HepG2 (cell line): ENCODE results near the gene RAP1GAP2. TPM values are rescaled to one million over a fixed set of nuclear protein-coding genes. Genes with fewer than 3 reads are reported as not detected.

Experiments
- ATAC-seq: fragments of 200-7000 bp; cut with Tn5 transposase; 3 replicates; pipeline ENCODE4 v1.9.1; 2020; ENCODE audit warnings: mild to moderate bottlenecking, moderate library complexity
- BruUV-seq: library from RNA; stranded (reverse); fragments of 400-500 nt; replicated peaks from 2 replicates; lab custom pipeline; 2021; lab: Mats Ljungman, UMichigan
- CTCF ChIA-PET: fragments of 300-600 bp; formaldehyde crosslinking; extraction: SDS; loops from one replicate; lab custom pipeline; 2021; ENCODE audit warnings: low total read pairs, inconsistent platforms, low intra/inter-chr PET ratio; lab: Yijun Ruan, JAX
- POLR2A ChIA-PET: fragments of 350-600 bp; sonication (Branson Sonifier 250); formaldehyde crosslinking; loops from one replicate; lab custom pipeline; 2020; ENCODE audit warnings: antibody characterized with exemption, inconsistent platforms; lab: Yijun Ruan, JAX
- DNase-seq: peaks from one replicate; pipeline ENCODE4 v3.0.0-alpha.2; 2015; ENCODE audit warnings: low spot score
- FAIRE-seq: peaks from 3 replicates; lab custom pipeline; 2011; peaks lifted over from hg19 to GRCh38; lab: Jason Lieb, UNC
- H2AFZ ChIP-seq: one replicate; pipeline ENCODE4 v1.6.1; 2011; ENCODE audit warnings: low read length, inconsistent platforms
- H3K27ac ChIP-seq: fragments of 300-600 bp; 3 replicates; pipeline ENCODE4 v1.8.0; 2011; ENCODE audit warnings: mixed run types, mild to moderate bottlenecking, mixed read lengths, low read length, inconsistent platforms; ENCODE audit not compliant: insufficient read depth; ENCODE audit errors: extremely low read length
- H3K27me3 ChIP-seq, 2 experiments: fragments of 200-600 bp in 1 of 2; 2 replicates in 1 of 2; 3 replicates in 1 of 2; pipeline versions ENCODE4 v1.6.0 to v1.8.0; 2011; ENCODE audit warnings: low read length in 2 of 2, mild to moderate bottlenecking in 2 of 2, moderate library complexity in 2 of 2, inconsistent platforms in 1 of 2; ENCODE audit not compliant: insufficient read depth in 2 of 2, control insufficient read depth in 1 of 2
- H3K36me3 ChIP-seq, 2 experiments: fragments of 200-600 bp in 1 of 2; replicated peaks in 1 of 2; 2 replicates in 1 of 2; 3 replicates in 1 of 2; pipeline versions ENCODE4 v1.5.1 to v1.8.0; 2011; ENCODE audit warnings: low read length in 2 of 2, inconsistent platforms in 1 of 2; ENCODE audit not compliant: insufficient read depth in 2 of 2, control insufficient read depth in 1 of 2
- H3K4me1 ChIP-seq: 2 replicates; pipeline ENCODE4 v1.5.1; 2012; ENCODE audit warnings: low read length, inconsistent platforms; ENCODE audit not compliant: insufficient read depth
- H3K4me2 ChIP-seq: 2 replicates; pipeline ENCODE4 v1.6.0; 2011; ENCODE audit warnings: low read depth, low read length, inconsistent platforms
- H3K4me3 ChIP-seq, 3 experiments: fragments of 200-600 bp in 1 of 3; sonication (generic), shearing (Covaris generic) in 1 of 3; replicated peaks in 1 of 3; 2 replicates each; pipeline ENCODE4 v1.5.1; 2011 to 2016; ENCODE audit warnings: low read length in 3 of 3, inconsistent platforms in 2 of 3, low read depth in 2 of 3, mild to moderate bottlenecking in 2 of 3, control low read depth in 1 of 3, mixed read lengths in 1 of 3; ENCODE audit not compliant: insufficient read depth in 1 of 3
- H3K79me2 ChIP-seq: one replicate; pipeline ENCODE4 v1.6.1; 2011; ENCODE audit warnings: low read length, inconsistent platforms; ENCODE audit not compliant: insufficient read depth
- H3K9ac ChIP-seq: 2 replicates; pipeline ENCODE4 v1.6.0; 2011; ENCODE audit warnings: mild to moderate bottlenecking, low read depth, low read length, inconsistent platforms; ENCODE audit not compliant: insufficient read depth
- H3K9me3 ChIP-seq: 2 replicates; pipeline ENCODE4 v1.5.1; 2012; ENCODE audit warnings: mild to moderate bottlenecking, low read length
- H4K20me1 ChIP-seq: 2 replicates; pipeline ENCODE4 v1.6.0; 2011; ENCODE audit warnings: inconsistent platforms, mild to moderate bottlenecking, low read length, moderate library complexity; ENCODE audit not compliant: insufficient read depth
- ERF ChIP-seq: IDR thresholded peaks from 2 replicates; pipeline ENCODE4 v1.6.1; 2018; ENCODE audit warnings: missing biosample characterization, missing genetic modification reagents
- MYC ChIP-seq: sonication (generic); formaldehyde crosslinking; IDR thresholded peaks from 2 replicates; pipeline ENCODE4 v1.9.0; 2021; ENCODE audit warnings: missing genetic modification reagents, borderline replicate concordance
- NR2F6 ChIP-seq, 2 experiments: IDR thresholded peaks; 2 replicates each; pipeline ENCODE4 v1.6.1; 2016; ENCODE audit warnings: antibody characterized with exemption in 1 of 2, mild to moderate bottlenecking in 1 of 2
- RAD21 ChIP-seq: fragments of 450-650 bp; formaldehyde crosslinking; IDR thresholded peaks from 2 replicates; pipeline ENCODE4 v1.5.0; 2020; ENCODE audit warnings: mild to moderate bottlenecking
- SMAD1 ChIP-seq: sonication (generic); formaldehyde crosslinking; IDR thresholded peaks from 2 replicates; pipeline ENCODE4 v1.4.0; 2020; ENCODE audit warnings: missing genetic modification reagents, low read depth, mild to moderate bottlenecking, borderline replicate concordance
- ZNF496 ChIP-seq: sonication (generic); formaldehyde crosslinking; IDR thresholded peaks from 2 replicates; pipeline ENCODE4 v1.8.1; 2023; ENCODE audit warnings: mild to moderate bottlenecking, moderate library complexity, missing genetic modification reagents; ENCODE audit not compliant: insufficient replicate concordance
- ZNF564 ChIP-seq: sonication (generic); formaldehyde crosslinking; IDR thresholded peaks from 2 replicates; pipeline ENCODE4 v1.8.1; 2023; ENCODE audit warnings: mild to moderate bottlenecking, missing genetic modification reagents
- ZNF709 ChIP-seq: sonication (generic); formaldehyde crosslinking; IDR thresholded peaks from 2 replicates; pipeline ENCODE4 v1.5.0; 2020; ENCODE audit warnings: mild to moderate bottlenecking, missing genetic modification reagents
- WGBS: methylation state at CpG from one replicate; pipeline ENCODE4 v1.1.6; 2017; ENCODE audit warnings: low lambda C conversion rate; 5-methylcytosine and 5-hydroxymethylcytosine counted together
- in situ Hi-C: cut with HindIII; loops from 2 replicates; pipeline ENCODE4 v1.10.0; 2017; ENCODE audit warnings: low pct_unique_long_range_greater_than_20kb; ENCODE audit not compliant: extremely low pct_ligation_motif_present
- intact Hi-C: fragments of 100-400 bp; cut with micrococcal nuclease; formaldehyde crosslinking; loops from one replicate; pipeline ENCODE4 v1.10.0; 2022; ENCODE audit not compliant: unreplicated experiment
- polyA plus RNA-seq, 8 experiments: library from polyadenylated mRNA; depleted of rRNA in 3 of 8; stranded (reverse) in 7 of 8; unstranded in 1 of 8; fragments of >200 nt; fragmentation: Illumina TruSeq in 4 of 8; extraction: Trizol in 4 of 8; gene quantifications; 2 replicates each; pipeline versions ENCODE4 v1.2.1 to v1.2.3, GENCODE V29; 2011 to 2016; ENCODE audit warnings: low read depth in 4 of 8, missing spikeins in 1 of 8, mixed read lengths in 1 of 8; ENCODE audit not compliant: insufficient read depth in 1 of 8
- total RNA-seq, 5 experiments: library from RNA; depleted of rRNA; stranded (reverse); fragments of >200 nt; fragmentation: Illumina TruSeq; extraction: Trizol; gene quantifications; 2 replicates each; pipeline ENCODE4 v1.2.3, GENCODE V29; 2016; ENCODE audit warnings: low read depth in 1 of 5
- TF ChIP-seq, protein P1 (sequence below): sonication (generic); formaldehyde crosslinking; conservative IDR thresholded peaks from 2 replicates; pipeline ENCODE4 v1.4.0; 2020; ENCODE audit warnings: missing genetic modification reagents
- TF ChIP-seq, protein P2 (sequence below): sonication (generic); formaldehyde crosslinking; IDR thresholded peaks from 2 replicates; pipeline ENCODE4; 2020; ENCODE audit warnings: missing genetic modification reagents, mild to moderate bottlenecking, borderline replicate concordance
- TF ChIP-seq, protein P3 (sequence below), 2 experiments: sonication (generic) in 1 of 2; formaldehyde crosslinking in 1 of 2; IDR thresholded peaks; 2 replicates each; pipeline versions ENCODE4 v1.5.1 to v1.6.1; 2011 to 2020; ENCODE audit warnings: borderline replicate concordance in 1 of 2, low read depth in 1 of 2, low read length in 1 of 2, mild to moderate bottlenecking in 1 of 2, missing genetic modification reagents in 1 of 2, moderate library complexity in 1 of 2

Gene RAP1GAP2
- total and polyA plus RNA-seq, 2 of the 13 experiments (the other 11 are each of a cell fraction or from before 2014, with no cell fraction given), result 10.9 to 12.0 TPM

DNA sequence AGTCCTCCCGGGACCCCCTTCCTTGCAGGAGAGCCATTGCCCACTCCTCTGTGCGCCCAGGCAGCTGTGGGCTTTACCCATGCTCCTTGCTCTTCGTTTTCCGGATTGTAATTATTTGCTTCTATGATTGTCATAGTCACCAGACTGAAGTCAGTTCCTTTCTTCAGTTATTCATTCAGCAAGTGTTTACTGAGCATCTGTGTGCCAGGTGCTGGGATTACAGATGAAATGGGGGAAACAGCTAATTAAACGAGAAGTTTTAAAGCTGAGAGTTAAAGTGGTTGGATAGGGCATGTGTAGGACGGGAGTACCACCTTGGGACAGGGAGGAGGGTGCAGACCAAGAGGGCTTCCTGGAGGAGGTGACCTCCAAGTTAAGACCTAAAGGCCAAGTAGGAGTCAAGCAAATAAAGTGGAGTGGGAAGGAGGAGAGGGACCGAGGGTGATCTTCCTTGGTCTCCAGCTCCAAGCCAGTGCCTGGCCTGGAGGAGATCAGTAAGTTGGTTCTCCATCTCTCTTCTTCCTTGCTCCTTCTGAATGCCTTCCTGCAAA, 140.6 kb downstream of the RAP1GAP2 start:
- intact Hi-C loops (no loop called here), in situ Hi-C loops (loop anchor here (5.0 kb wide), 1 partner anchor 80 kb away; no protein-coding TSS in a partner anchor)
- H2AFZ ChIP-seq, result no peak overlapping the region
- H3K9ac ChIP-seq, result no peak overlapping the region
- no peak overlapping the region for H3K4me2 ChIP-seq
- ChIA-PET POLR2A (no interaction called here), CTCF (no interaction called here)
- 44% methylated on average over 7 of the region's 7 CpGs for WGBS
- no peaks in the 10 kb centered on the region for H3K36me3 ChIP-seq
- ATAC-seq (no peak), FAIRE-seq (no peak), DNase-seq (no peak)
- no peaks in the 10 kb centered on the region for H3K79me2 ChIP-seq
- BruUV-seq, result no TSS peak
- no peak overlapping the region for H3K27ac ChIP-seq
- no peaks in the 10 kb centered on the region for H4K20me1 ChIP-seq
- H3K4me3 ChIP-seq, result no peak overlapping the region
- no peaks in the 10 kb centered on the region for H3K27me3 ChIP-seq
- H3K4me1 ChIP-seq, result peaks cover 16% of the 10 kb centered on the region
- H3K9me3 ChIP-seq, result no peaks in the 10 kb centered on the region
- TF ChIP-seq, protein P1, sequence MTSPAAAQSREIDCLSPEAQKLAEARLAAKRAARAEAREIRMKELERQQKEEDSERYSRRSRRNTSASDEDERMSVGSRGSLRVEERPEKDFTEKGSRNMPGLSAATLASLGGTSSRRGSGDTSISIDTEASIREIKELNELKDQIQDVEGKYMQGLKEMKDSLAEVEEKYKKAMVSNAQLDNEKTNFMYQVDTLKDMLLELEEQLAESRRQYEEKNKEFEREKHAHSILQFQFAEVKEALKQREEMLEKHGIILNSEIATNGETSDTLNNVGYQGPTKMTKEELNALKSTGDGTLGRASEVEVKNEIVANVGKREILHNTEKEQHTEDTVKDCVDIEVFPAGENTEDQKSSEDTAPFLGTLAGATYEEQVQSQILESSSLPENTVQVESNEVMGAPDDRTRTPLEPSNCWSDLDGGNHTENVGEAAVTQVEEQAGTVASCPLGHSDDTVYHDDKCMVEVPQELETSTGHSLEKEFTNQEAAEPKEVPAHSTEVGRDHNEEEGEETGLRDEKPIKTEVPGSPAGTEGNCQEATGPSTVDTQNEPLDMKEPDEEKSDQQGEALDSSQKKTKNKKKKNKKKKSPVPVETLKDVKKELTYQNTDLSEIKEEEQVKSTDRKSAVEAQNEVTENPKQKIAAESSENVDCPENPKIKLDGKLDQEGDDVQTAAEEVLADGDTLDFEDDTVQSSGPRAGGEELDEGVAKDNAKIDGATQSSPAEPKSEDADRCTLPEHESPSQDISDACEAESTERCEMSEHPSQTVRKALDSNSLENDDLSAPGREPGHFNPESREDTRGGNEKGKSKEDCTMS, result no peak
- TF ChIP-seq MYC (CRISPR knock-in tag) (no peak), ZNF564 (CRISPR knock-in tag) (no peak), NR2F6 (IDR thresholded peaks at IDR 0.05) (no peak), NR2F6 (CRISPR knock-in tag; IDR thresholded peaks at IDR 0.05) (no peak), ZNF496 (no peak), ZNF709 (CRISPR knock-in tag) (no peak), ERF (CRISPR knock-in tag) (no peak), RAD21 (CRISPR knock-in tag) (no peak), SMAD1 (CRISPR knock-in tag) (no peak)
- TF ChIP-seq, protein P2, sequence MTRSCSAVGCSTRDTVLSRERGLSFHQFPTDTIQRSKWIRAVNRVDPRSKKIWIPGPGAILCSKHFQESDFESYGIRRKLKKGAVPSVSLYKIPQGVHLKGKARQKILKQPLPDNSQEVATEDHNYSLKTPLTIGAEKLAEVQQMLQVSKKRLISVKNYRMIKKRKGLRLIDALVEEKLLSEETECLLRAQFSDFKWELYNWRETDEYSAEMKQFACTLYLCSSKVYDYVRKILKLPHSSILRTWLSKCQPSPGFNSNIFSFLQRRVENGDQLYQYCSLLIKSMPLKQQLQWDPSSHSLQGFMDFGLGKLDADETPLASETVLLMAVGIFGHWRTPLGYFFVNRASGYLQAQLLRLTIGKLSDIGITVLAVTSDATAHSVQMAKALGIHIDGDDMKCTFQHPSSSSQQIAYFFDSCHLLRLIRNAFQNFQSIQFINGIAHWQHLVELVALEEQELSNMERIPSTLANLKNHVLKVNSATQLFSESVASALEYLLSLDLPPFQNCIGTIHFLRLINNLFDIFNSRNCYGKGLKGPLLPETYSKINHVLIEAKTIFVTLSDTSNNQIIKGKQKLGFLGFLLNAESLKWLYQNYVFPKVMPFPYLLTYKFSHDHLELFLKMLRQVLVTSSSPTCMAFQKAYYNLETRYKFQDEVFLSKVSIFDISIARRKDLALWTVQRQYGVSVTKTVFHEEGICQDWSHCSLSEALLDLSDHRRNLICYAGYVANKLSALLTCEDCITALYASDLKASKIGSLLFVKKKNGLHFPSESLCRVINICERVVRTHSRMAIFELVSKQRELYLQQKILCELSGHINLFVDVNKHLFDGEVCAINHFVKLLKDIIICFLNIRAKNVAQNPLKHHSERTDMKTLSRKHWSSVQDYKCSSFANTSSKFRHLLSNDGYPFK (CRISPR knock-in tag), result no peak
- TF ChIP-seq, protein P3, sequence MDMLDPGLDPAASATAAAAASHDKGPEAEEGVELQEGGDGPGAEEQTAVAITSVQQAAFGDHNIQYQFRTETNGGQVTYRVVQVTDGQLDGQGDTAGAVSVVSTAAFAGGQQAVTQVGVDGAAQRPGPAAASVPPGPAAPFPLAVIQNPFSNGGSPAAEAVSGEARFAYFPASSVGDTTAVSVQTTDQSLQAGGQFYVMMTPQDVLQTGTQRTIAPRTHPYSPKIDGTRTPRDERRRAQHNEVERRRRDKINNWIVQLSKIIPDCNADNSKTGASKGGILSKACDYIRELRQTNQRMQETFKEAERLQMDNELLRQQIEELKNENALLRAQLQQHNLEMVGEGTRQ (IDR thresholded peaks at IDR 0.05; ENCODE audit: low read depth, low read length), result no peak
- TF ChIP-seq, protein P3 (CRISPR knock-in tag; IDR thresholded peaks at IDR 0.05; ENCODE audit: borderline replicate concordance), result no peak
